Activated T-cell treated with anti-CD3 and anti-CD28 coated beads, Interleukin-2, amount 50 U/mL, for 72 hours (primary cell): ENCODE results near the gene CDK6. TPM values are rescaled to one million over a fixed set of nuclear protein-coding genes. Genes with fewer than 3 reads are reported as not detected.

Source experiments
- ATAC-seq, 2 donors: fragments of 150-1000 bp; cut with Tn5 transposase; replicated peaks in 1 of 2; 2 replicates each; pipeline ENCODE4 v1.10.0; 2021; ENCODE audit warnings: moderate library complexity in 2 of 2, mild to moderate bottlenecking in 1 of 2
- DNase-seq, 2 donors: peaks; one replicate each; pipeline ENCODE4 v3.0.0; 2021 to 2022; ENCODE audit warnings: mixed read lengths in 1 of 2
- H3K27ac Mint-ChIP-seq: one replicate; pipeline ENCODE4 v1.8.0; 2022; ENCODE audit warnings: mild to moderate bottlenecking, moderate library complexity, mixed read lengths
- H3K27me3 Mint-ChIP-seq: one replicate; pipeline ENCODE4 v1.8.0; 2022; ENCODE audit warnings: low read depth, mixed read lengths
- H3K36me3 Mint-ChIP-seq, 2 donors: one replicate each; pipeline ENCODE4 v1.8.0; 2022; ENCODE audit warnings: mixed read lengths in 2 of 2, mild to moderate bottlenecking in 1 of 2; ENCODE audit not compliant: insufficient read depth in 2 of 2
- H3K4me1 Mint-ChIP-seq: one replicate; pipeline ENCODE4 v1.8.0; 2022; ENCODE audit warnings: low read depth, mixed read lengths
- H3K4me3 Mint-ChIP-seq, 2 donors: one replicate each; pipeline ENCODE4 v1.8.0; 2022; ENCODE audit warnings: mild to moderate bottlenecking in 2 of 2, mixed read lengths in 2 of 2, moderate library complexity in 2 of 2
- H3K9me3 Mint-ChIP-seq, 2 donors: one replicate each; pipeline ENCODE4 v1.8.0; 2022; ENCODE audit warnings: mixed read lengths in 2 of 2
- total RNA-seq, 2 donors: library from RNA; stranded (reverse); gene quantifications; one replicate each; pipeline ENCODE4 v1.2.3, GENCODE V29; 2022

The CDK6 gene
- total RNA-seq, 2 donors from 2014 or later, result 213 to 256 TPM

DNA sequence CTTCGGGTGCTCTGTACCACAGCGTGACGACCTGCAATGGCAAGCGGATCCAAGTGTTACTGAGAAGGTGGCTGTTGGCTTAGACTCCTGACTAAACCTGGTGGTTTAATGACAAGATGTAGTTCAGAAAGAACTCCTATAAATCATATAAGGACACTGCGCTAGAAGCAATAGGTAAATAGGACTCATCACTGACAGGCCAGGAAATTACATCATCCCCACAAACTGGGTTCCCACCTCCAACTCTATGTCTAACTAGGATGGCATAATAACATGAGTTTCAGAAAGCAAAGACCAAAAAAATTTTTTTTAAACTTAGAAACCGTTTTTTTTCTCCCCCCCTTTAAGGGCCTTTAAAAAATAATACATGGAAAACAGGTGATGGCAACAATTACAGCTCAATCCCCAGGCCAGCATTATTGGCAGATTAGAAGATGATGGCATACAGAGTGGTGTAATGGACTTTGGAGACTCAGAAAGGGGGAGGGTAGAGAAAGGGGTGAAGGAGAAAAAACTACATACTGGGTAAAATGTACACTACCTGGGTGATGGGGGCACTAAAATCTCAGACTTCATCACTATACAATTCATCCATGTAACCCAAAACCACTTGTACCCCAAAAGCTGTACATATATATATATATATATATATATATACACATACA, 164.7 kb downstream of the CDK6 start:
- peak; percentile 35 to 44 for DNase-seq
- H3K4me3 Mint-ChIP-seq, result peak overlapping the region; percentile 75 to 80
- H3K9me3 Mint-ChIP-seq, result peaks cover 2% of the 10 kb centered on the region in 2 donors
- peaks cover 67% of the 10 kb centered on the region for H3K4me1 Mint-ChIP-seq
- peaks cover 19 to 56% of the 10 kb centered on the region in 2 donors for H3K36me3 Mint-ChIP-seq
- no peaks in the 10 kb centered on the region for H3K27me3 Mint-ChIP-seq
- H3K27ac Mint-ChIP-seq, result peak overlapping the region; percentile 92
- ATAC-seq, result peak; percentile 77 to 81

DNA sequence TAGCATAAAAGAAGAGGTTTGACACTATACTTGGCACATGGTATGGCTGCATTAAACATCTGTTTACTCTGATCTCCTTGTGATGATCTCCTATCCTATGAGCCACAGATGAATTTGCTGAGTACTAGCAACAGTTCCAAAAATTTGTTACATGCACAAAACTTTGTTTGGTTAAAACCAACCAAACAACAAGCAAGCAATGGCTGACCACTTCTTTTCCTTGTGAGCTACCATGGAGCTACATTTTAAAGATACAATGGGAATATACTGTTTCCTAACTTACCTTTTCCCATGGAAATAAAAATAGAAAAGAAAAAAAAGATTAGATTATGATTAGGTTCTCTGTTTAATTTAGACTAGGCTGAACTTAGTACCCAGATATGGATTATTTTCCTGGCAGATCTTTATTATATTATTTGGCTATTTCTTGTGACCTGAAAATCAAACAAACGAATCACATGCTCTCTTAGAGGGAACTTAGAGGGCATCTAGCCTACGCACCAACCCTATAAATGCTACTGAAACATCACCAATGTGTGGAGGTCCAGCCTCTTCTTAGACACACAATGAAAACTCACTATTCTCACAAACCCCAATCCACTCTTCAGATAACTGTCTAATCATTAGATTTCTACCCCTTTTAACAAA, 166.0 kb downstream of the CDK6 start:
- peak overlapping the region; percentile 92 for H3K27ac Mint-ChIP-seq
- peaks cover 77% of the 10 kb centered on the region for H3K4me1 Mint-ChIP-seq
- no peak for ATAC-seq
- DNase-seq, result no peak
- H3K36me3 Mint-ChIP-seq, result peaks cover 21 to 60% of the 10 kb centered on the region in 2 donors
- H3K4me3 Mint-ChIP-seq, result peak overlapping the region; percentile 75 to 80
- no peaks in the 10 kb centered on the region for H3K27me3 Mint-ChIP-seq
- H3K9me3 Mint-ChIP-seq, result peaks cover 2 to 4% of the 10 kb centered on the region in 2 donors

DNA sequence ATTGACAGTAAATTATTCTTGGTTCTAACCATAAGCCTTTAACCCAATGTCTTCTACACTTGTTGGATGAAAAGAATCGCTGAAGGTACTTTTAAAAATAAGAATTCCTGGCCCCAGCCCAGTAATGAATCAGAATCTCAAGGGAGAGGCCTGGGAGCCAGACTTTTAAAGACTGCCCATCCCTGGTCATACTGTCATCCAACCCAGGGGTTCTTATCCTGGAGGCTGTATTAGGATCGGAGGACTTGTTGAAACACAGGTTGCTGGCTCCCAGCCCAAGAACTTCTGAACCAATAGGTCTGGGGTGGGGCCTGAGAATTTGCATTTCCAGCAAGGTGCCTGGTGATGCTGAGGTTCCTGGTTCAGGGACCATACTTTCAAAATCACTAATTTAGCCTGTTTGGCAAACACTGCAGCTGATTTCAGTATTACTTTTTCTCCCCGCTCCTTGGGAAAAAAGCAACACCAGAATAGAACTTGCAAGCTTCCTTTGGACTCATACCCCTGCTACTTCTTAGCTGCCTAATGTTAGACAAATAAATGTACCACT, 166.7 kb downstream of the CDK6 start:
- ATAC-seq (peak in 1 of 2 donors; percentile 14), DNase-seq (no peak)
- H3K9me3 Mint-ChIP-seq, result peaks cover 2 to 4% of the 10 kb centered on the region in 2 donors
- H3K4me1 Mint-ChIP-seq, result peaks cover 83% of the 10 kb centered on the region
- H3K27me3 Mint-ChIP-seq, result no peaks in the 10 kb centered on the region
- peak overlapping the region; percentile 75 to 80 for H3K4me3 Mint-ChIP-seq
- peaks cover 21 to 61% of the 10 kb centered on the region in 2 donors for H3K36me3 Mint-ChIP-seq
- peak overlapping the region; percentile 92 for H3K27ac Mint-ChIP-seq

DNA sequence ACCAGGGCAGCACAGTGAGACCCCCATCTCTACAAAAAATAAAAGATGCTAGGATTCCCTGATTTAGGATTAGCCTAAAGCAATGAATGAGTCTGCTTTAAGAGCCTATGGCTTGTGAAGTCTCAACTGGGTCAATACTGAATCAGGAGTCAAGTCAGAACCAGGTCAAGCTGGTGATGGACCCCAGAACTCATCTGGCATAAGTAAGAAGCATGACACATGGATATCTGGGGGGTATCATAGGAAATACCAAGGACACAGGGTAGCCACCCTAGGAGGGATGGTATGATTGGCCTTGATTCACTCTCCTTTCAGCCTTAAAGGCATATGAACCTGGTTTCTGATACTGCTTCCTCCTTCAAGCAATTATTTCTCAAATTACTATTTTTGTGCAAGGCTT, 167.8 kb downstream of the CDK6 start:
- DNase-seq, result no peak
- H3K27me3 Mint-ChIP-seq, result no peaks in the 10 kb centered on the region
- H3K4me1 Mint-ChIP-seq, result peaks cover 82% of the 10 kb centered on the region
- peaks cover 0 to 2% of the 10 kb centered on the region in 2 donors for H3K9me3 Mint-ChIP-seq
- peak overlapping the region; percentile 39 to 79 for H3K4me3 Mint-ChIP-seq
- no peak for ATAC-seq
- H3K36me3 Mint-ChIP-seq, result peaks cover 20 to 54% of the 10 kb centered on the region in 2 donors
- H3K27ac Mint-ChIP-seq, result peak overlapping the region; percentile 97

DNA sequence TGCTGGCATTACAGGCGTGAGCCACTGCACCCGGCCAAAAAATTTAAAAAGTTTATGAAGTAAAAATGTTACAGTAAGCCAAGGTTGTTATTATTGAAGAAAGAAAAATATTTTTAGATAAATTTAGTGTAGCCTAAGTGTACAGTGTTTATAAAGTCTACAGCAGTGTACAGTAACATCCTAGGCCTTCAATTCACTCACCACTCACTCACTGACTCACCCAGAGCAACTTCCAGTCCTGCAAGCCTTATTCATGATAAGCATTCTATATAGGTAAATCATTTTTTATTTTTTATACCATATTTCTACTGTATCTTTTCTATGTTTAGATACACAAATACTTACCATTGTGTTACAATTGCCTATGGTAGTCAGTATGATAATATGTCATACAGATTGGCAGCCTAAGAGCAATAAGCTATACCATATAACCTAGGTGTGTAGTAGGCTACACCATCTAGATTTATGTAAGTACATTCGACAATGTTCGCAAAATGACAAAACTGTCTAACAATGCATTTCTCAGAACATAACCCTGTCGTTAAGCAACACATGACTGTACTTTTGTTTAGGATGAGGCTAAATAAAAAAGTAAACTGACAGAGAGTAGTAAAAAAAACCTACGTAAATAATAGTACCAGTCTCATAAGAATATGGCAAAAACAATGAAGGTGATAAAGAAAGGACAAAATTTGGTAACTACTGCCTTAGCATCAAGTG, 168.4 kb downstream of the CDK6 start:
- DNase-seq (no peak), ATAC-seq (peak in 1 of 2 donors; percentile 10)
- H3K27ac Mint-ChIP-seq, result peak overlapping the region; percentile 97
- peaks cover 0 to 2% of the 10 kb centered on the region in 2 donors for H3K9me3 Mint-ChIP-seq
- H3K36me3 Mint-ChIP-seq, result peaks cover 20 to 49% of the 10 kb centered on the region in 2 donors
- peaks cover 77% of the 10 kb centered on the region for H3K4me1 Mint-ChIP-seq
- H3K4me3 Mint-ChIP-seq, result peak overlapping the region; percentile 39 to 79
- no peaks in the 10 kb centered on the region for H3K27me3 Mint-ChIP-seq

DNA sequence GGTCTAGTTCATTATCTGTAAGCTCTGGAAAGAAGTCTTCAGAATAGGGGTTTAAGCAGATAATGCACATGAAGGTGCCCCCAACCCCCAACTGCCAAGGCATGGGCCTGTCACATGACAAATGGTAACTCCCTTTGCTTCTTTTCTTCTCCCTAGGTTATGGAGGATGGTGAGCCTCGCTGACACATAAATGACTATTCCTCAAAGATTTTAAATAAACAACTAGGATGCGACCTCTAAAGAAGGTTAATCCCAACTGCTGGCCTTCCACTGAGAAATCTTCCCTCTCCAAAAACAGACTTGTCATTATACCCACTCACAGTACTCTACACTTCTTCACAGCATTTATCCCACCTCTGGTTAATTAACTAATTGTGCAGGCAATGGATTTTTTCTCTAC, 170.4 kb downstream of the CDK6 start:
- ATAC-seq, result no peak
- H3K36me3 Mint-ChIP-seq, result peaks cover 15 to 35% of the 10 kb centered on the region in 2 donors
- H3K9me3 Mint-ChIP-seq, result peaks cover 0 to 2% of the 10 kb centered on the region in 2 donors
- H3K27ac Mint-ChIP-seq, result peak overlapping the region; percentile 95
- peaks cover 56% of the 10 kb centered on the region for H3K4me1 Mint-ChIP-seq
- H3K4me3 Mint-ChIP-seq, result peak overlapping the region; percentile 6 to 80
- no peak for DNase-seq
- H3K27me3 Mint-ChIP-seq, result no peaks in the 10 kb centered on the region

DNA sequence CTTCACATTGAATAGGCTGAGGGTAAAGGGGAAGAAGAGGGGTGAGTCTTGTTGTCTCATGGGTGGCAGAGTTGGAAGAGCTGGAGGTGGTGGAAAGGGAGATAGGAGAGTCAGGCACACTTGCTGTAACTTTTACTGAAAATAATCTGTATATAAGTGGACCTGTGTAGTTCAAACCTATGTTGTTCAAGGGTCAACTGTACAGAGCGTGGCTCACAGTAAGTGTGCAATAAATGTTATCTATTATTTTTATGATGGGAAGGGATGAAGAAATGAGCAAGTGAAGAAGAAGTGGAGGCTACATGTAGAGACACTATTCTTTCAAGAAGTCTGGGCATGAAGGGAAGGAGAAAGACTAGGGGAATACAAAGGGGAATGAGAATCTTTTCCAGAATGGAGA, 174.7 kb downstream of the CDK6 start:
- H3K27ac Mint-ChIP-seq, result no peak overlapping the region
- peaks cover 27% of the 10 kb centered on the region for H3K4me1 Mint-ChIP-seq
- peaks cover 10 to 19% of the 10 kb centered on the region in 2 donors for H3K36me3 Mint-ChIP-seq
- H3K9me3 Mint-ChIP-seq, result peaks cover 0 to 2% of the 10 kb centered on the region in 2 donors
- no peak for ATAC-seq
- no peak overlapping the region for H3K4me3 Mint-ChIP-seq
- no peak for DNase-seq
- no peaks in the 10 kb centered on the region for H3K27me3 Mint-ChIP-seq

DNA sequence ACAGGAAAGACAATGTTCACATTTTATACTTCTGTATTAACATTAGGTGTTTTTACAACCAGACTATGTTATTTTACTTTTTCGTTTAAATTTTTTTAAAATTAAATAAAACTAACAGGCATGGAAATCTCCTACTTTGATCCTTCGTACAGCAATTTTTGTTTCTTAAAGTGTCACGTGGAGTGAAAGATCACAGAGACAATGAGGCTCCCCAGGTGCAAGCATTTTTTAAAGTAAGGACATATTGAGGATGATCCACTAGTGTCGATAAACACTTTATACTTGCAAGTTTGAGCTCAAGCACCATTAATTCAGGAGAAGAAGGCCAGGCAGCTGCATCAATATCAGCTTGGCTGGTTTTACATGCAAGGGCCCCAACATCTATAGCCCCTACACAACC, 177.7 kb downstream of the CDK6 start:
- Mint-ChIP-seq H3K4me1 (peaks cover 19% of the 10 kb centered on the region), H3K4me3 (no peak overlapping the region), H3K36me3 (peaks cover 13 to 23% of the 10 kb centered on the region in 2 donors), H3K27me3 (no peaks in the 10 kb centered on the region), H3K9me3 (no peaks in the 10 kb centered on the region), H3K27ac (no peak overlapping the region)
- DNase-seq (no peak), ATAC-seq (no peak)

DNA sequence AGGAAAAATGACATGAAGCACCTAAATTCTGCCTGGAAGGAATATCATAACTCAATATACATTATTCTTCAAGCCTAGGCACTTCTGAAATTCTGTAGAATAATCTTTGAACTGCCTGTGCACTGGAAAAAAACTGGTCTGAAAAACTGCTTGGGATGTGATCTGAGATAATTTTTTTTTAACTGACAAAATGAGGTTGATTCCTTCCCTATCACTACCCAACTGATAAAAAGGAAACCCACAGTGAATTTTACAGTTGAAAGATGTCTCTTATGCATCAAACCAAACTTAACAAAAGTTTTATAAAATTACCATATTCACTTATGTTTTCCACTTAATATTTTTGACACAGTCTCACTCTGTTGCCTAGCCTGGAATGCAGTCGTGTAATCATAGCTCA, 179.0 kb downstream of the CDK6 start:
- peaks cover 29% of the 10 kb centered on the region for H3K4me1 Mint-ChIP-seq

DNA sequence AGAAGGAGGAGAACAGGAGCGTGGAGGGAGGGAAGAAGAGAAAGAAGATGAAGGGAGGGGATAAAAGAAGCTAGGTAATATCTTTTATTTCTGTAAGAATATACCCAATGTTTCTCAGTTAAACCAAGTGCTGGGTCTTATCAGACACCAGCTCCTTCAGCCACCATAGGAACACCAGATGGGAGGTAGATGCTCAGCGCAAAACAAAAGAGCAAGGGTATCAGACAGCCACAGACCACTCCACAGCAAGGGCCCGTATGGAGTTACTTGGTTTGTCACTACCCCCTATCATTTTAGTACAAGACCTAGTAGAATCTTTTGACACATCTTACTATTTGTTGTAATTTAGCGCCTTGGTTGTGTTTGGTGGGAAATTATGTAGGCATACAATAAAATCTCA, 180.3 kb downstream of the CDK6 start:
- H3K36me3 Mint-ChIP-seq, result peaks cover 14 to 28% of the 10 kb centered on the region in 2 donors
- ATAC-seq (no peak), DNase-seq (no peak)
- H3K4me3 Mint-ChIP-seq, result no peak overlapping the region
- H3K27me3 Mint-ChIP-seq, result no peaks in the 10 kb centered on the region
- H3K27ac Mint-ChIP-seq, result peak overlapping the region; percentile 63
- no peaks in the 10 kb centered on the region for H3K9me3 Mint-ChIP-seq
- H3K4me1 Mint-ChIP-seq, result peaks cover 42% of the 10 kb centered on the region

More for the DNA sequence above, 179.0 kb downstream of the CDK6 start:
- no peak for DNase-seq
- ATAC-seq, result no peak
- H3K4me3 Mint-ChIP-seq, result no peak overlapping the region
- no peaks in the 10 kb centered on the region for H3K9me3 Mint-ChIP-seq
- no peaks in the 10 kb centered on the region for H3K27me3 Mint-ChIP-seq
- no peak overlapping the region for H3K27ac Mint-ChIP-seq
- peaks cover 13 to 25% of the 10 kb centered on the region in 2 donors for H3K36me3 Mint-ChIP-seq

DNA sequence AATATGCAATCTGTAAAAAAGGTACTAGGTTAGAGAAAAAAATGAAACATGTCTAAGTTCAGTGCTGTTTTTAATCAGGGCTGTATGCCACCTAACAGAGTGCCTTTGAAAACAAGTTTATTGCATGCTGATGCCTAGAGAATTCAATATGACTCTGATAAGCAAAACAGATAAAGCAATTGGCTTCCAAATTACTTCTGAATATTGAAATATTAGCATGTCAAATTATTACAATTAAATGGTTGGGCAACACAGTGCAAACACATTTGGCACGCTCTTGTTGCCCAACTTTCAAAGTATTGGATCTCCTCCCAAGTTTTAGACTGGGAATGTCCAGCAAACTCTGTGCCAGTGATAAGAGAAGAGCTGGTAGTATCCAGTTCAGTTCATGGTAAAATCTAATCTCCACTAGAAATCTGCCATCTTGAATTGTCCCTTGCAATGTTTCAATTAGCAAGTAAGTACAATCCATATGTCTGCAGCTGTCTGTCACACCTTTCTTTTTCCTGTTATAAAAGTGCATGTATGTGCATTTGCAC, 181.0 kb downstream of the CDK6 start:
- Mint-ChIP-seq H3K27me3 (no peaks in the 10 kb centered on the region), H3K9me3 (no peaks in the 10 kb centered on the region), H3K36me3 (peaks cover 14 to 33% of the 10 kb centered on the region in 2 donors), H3K4me3 (peak overlapping the region in 1 of 2 donors; percentile 3), H3K27ac (peak overlapping the region; percentile 63), H3K4me1 (peaks cover 49% of the 10 kb centered on the region)
- DNase-seq (no peak), ATAC-seq (no peak)

DNA sequence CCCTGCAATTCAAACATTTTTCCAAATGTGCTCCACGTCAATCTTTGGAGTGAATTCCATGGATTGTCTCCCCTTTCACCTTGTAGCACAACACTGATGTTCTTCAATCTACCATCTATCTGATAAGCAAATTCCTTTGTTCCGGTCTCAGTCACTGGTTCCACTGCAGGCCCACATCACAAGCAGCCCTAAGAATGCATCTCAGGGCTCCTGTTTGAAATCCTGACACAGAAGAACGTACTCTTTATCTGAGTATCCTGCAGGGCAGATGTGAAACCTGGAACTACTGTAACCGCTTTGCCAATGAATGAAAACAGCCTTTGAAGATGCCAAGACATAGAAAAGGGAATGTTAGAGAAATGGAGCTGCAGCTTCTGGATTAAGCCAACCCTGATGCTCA, 183.2 kb downstream of the CDK6 start:
- Mint-ChIP-seq H3K27ac (peak overlapping the region; percentile 3), H3K27me3 (no peaks in the 10 kb centered on the region), H3K4me1 (peaks cover 71% of the 10 kb centered on the region), H3K9me3 (no peaks in the 10 kb centered on the region), H3K36me3 (peaks cover 10 to 35% of the 10 kb centered on the region in 2 donors), H3K4me3 (peak overlapping the region; percentile 9 to 10)
- ATAC-seq (no peak), DNase-seq (no peak)
